ENCODE measurements around the gene TMEM245.
"Not testable (repeated sequence)": the region's sequence is repeated elsewhere in the genome, so short reads cannot be mapped to it uniquely, and the experiment has no call there.

Gene TMEM245

GRCh38 chr9:109133533-109133932, 13.8 kb upstream of the TMEM245 start:
- no peak for DNase-seq (ENCODE audit: low read depth in 3 of 3)

GRCh38 chr9:109132567-109133021, 12.8 kb upstream of the TMEM245 start:
- DNase-seq (ENCODE audit: low read depth in 3 of 3): no peak

GRCh38 chr9:109129470-109130197, 9.9 kb upstream of the TMEM245 start:
- DNase-seq (ENCODE audit: low read depth in 3 of 3): no peak

- not testable (repeated sequence) for DNase-seq (ENCODE audit: low read depth in 3 of 3)
Measured at GRCh38 chr9:109126671-109127070, 6.9 kb upstream of the TMEM245 start.

GRCh38 chr9:109124121-109124520, 4.4 kb upstream of the TMEM245 start:
- DNase-seq (ENCODE audit: low read depth in 3 of 3): no peak

- DNase-seq (ENCODE audit: low read depth in 3 of 3): no peak
Measured at GRCh38 chr9:109122726-109123621, 3.2 kb upstream of the TMEM245 start.

GRCh38 chr9:109121232-109121796, 1.6 kb upstream of the TMEM245 start:
- DNase-seq (ENCODE audit: low read depth in 3 of 3): no peak

- DNase-seq (ENCODE audit: low read depth in 3 of 3): no peak
Measured at GRCh38 chr9:109120204-109120789, 550 bp upstream of the TMEM245 start.

GRCh38 chr9:109118808-109119438, 824 bp downstream of the TMEM245 start:
- peak in 1 of 3 experiments; percentile 10 for DNase-seq (ENCODE audit: low read depth in 3 of 3)

- DNase-seq (ENCODE audit: low read depth in 3 of 3): peak in 2 of 3 experiments; percentile 18 to 31
Measured at GRCh38 chr9:109117856-109118807, 1.6 kb downstream of the TMEM245 start.

- no peak for DNase-seq (ENCODE audit: low read depth in 3 of 3)
Measured at GRCh38 chr9:109115931-109116526, 3.7 kb downstream of the TMEM245 start.

GRCh38 chr9:109114670-109115069, 5.1 kb downstream of the TMEM245 start:
- DNase-seq (ENCODE audit: low read depth in 3 of 3): no peak

- DNase-seq (ENCODE audit: low read depth in 3 of 3): no peak
Measured at GRCh38 chr9:109113892-109114609, 5.7 kb downstream of the TMEM245 start.

GRCh38 chr9:109113254-109113653, 6.5 kb downstream of the TMEM245 start:
- DNase-seq (ENCODE audit: low read depth in 3 of 3): no peak

- no peak for DNase-seq (ENCODE audit: low read depth in 3 of 3)
Measured at GRCh38 chr9:109110329-109111021, 9.3 kb downstream of the TMEM245 start.

- DNase-seq (ENCODE audit: low read depth in 3 of 3): no peak
Measured at GRCh38 chr9:109109967-109110328, 9.8 kb downstream of the TMEM245 start.

GRCh38 chr9:109108318-109108717, 11.4 kb downstream of the TMEM245 start:
- DNase-seq (ENCODE audit: low read depth in 3 of 3): no peak

- no peak for DNase-seq (ENCODE audit: low read depth in 3 of 3)
Measured at GRCh38 chr9:109107402-109108240, 12.1 kb downstream of the TMEM245 start.

All from stimulated activated CD4-positive, alpha-beta T cell treated with anti-CD3 and anti-CD28 coated beads, TNF-alpha, amount 100 ng/mL, for 4 hours (primary cell).